GM19467 (cell line): ENCODE results near the gene FEZ2.
"Not testable (repeated sequence)": the region's sequence is repeated elsewhere in the genome, so short reads cannot be mapped to it uniquely, and the experiment has no call there.

Experiments used
- ATAC-seq: cut with Tn5 transposase; IDR thresholded peaks from one replicate; pipeline ENCODE4 v1.9.1; 2021; ENCODE audit warnings: mild to moderate bottlenecking, moderate library complexity; ENCODE audit not compliant: unreplicated experiment

FEZ2 gene

DNA sequence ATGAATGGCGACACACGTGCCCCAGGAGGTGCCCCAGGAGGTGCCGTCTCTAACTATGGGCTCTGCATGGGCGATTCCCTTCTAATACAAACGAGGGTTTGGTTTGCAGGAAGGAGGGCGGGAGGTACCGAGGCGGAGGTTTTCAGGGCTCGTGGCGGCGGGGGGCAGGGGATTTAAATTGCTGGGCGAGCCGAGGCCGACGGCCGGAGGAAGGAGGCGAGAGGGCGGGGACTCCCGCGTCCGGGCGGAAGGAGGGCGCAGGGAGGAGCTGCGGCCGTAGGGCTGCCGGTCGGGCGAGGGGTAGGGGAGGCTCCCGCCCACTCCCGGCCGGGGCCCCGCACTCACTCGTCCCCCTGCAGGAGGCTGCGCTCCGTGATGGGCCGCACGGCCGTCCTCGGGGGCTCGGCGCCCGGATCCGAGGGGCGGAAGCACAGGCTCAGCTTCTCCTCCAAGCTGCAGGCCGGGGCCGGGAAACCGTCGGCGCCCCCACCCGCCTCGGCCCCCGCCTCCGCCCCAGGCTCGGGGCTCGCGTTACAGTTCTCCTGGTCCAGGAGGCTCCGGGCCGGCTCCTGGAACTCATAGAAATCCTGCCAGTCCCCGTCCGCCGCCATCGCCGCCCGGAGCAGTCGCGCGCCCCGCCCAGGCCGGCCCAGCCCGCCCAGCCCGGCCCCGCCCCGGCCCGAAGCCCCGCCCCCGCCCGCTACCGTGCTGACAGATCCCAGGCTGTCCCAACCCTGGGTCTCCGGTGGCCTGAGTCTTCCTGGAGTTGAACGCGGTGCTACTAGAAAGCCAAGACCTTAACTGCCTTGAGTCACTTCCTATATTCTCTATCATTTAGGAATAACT, at the start of gene FEZ2:
FEZ2 (minus strand) TSS at position 637 of the 846 bp plus-strand sequence; CDS start at position 611, 26 bp downstream.
- ATAC-seq = peak; percentile 100

DNA sequence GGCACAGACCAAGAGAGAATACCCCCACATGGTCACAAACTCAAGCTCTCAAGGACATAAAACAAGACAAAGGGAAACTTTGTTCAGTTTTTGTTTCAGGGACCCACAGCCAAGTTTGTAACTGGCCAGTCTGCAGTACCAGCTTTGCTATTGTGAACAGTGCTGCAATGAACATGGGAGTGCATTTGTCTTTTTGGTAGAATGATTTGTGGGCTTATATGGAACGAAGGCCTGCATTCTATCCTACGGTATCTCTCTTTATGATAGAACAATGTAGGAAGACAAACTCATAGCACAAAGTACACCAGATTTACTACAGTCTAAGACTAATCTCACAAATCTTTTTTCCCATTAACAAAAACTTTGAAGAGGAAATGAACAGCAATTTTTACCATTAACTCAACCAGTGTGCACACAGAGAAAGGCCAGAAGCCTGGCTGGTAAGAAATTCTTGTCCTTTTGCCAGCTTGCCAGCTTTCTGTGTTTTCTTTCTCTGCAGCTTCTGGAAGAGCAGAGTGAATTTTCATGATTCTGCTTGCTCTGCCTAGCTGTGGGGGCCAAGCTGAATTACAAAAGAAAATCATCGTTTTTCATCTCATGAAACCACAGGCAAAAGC, 37.1 kb upstream of the FEZ2 start:
- ATAC-seq = no peak

GRCh38 chr2:36633470-36634092, 35.6 kb upstream of the FEZ2 start:
- no peak for ATAC-seq

DNA sequence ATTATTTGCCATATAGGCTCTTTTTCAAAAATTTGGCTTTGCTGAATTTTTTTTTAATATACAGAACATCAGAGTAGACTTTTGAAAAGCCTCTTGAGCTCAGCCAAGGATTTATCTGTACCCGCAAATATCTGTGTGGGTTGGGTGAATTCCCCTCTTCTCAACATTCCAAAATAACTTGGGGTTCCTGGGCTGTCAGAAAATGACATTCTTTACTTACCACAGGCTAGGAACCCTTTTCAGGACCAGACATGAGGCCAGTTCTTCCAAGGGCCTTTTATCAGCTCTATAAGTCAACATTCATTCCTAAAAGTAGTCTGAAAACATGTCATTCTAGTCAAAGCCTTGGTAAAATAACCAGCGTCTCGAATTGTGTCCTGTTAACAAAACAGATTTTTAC, 28.8 kb upstream of the FEZ2 start:
- ATAC-seq = no peak

DNA sequence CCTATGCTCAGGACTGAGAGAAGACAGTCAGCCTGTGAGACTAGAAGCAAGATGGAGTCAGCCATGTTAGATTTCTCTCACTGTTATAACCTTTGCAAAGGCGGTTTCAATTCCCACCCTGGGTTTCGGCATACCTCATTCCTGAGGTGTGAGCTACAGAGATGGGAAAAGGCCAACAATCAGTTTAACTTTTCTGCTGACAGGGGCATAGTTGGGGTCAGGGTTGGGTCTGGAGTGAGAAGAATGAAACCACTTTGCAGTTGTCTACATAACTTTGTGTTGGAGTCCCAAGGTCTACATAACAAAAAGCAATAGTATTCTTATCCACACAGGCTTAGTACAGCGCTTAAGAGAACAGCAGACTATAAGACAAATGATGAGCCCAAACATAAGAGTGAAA, 28.1 kb upstream of the FEZ2 start:
- no peak for ATAC-seq

DNA sequence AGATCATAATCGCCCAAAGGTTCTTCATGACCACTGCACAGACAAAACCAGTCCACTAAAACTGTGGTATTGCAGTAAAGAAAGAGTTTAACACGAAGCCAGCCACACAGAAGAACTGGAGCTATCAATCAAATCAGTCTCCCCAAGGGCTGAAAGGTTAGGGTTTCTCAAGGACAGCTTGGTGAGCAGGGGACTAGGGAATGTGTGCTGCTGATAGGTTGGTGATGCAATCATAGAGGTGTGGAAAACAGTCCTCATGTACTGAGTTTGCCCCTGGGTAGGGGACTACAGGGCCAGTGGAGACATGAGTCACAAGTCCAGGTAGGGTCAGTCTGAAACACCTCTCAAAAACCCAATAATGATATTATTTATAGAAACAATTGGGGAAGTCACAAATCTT, 27.3 kb upstream of the FEZ2 start:
- ATAC-seq = no peak

DNA sequence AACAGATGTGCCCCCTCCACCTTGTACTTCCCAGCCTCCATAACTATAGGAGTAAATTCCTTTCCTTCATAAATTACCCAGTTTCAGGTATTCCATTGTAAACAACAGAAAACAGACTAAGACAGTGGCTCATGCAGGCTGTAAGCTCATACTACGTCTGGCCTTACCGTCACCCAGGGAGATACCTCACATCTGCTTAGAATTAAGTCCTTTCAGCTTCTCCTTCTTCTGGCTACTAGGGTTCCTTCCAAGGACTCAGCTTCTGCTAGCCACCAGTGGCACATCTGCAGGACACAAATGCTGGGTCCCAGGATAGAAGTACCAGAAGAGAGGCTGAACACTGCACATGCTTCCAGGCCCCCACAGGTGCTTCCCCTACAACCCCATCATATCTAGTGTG, 22.4 kb upstream of the FEZ2 start:
- ATAC-seq = no peak

- ATAC-seq = peak; percentile 97
These were observed 20.4 kb upstream of the FEZ2 start for GRCh38 chr2:36618381-36618780.

GRCh38 chr2:36616947-36617346, 19.0 kb upstream of the FEZ2 start:
- ATAC-seq = no peak

GRCh38 chr2:36615222-36615621, 17.3 kb upstream of the FEZ2 start:
- no peak for ATAC-seq

DNA sequence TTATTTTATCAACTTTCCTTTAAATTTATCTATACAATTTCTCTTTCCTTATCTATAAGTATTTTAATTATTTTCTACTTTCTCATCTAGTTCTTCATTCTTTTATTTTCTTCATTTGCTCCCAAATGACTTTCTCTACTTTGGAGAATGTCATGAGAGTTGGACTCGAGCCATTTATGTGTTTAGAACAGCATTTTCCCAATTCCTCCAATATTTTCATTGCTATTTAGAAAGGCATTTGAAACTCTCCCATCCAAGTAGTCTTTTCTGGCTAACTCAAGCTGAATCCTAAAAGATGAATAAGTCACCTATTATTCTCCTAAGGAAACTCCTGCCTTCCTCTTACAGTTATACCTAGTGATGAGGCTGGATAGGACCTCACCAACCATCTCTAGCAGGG, 15.8 kb upstream of the FEZ2 start:
- ATAC-seq = no peak

DNA sequence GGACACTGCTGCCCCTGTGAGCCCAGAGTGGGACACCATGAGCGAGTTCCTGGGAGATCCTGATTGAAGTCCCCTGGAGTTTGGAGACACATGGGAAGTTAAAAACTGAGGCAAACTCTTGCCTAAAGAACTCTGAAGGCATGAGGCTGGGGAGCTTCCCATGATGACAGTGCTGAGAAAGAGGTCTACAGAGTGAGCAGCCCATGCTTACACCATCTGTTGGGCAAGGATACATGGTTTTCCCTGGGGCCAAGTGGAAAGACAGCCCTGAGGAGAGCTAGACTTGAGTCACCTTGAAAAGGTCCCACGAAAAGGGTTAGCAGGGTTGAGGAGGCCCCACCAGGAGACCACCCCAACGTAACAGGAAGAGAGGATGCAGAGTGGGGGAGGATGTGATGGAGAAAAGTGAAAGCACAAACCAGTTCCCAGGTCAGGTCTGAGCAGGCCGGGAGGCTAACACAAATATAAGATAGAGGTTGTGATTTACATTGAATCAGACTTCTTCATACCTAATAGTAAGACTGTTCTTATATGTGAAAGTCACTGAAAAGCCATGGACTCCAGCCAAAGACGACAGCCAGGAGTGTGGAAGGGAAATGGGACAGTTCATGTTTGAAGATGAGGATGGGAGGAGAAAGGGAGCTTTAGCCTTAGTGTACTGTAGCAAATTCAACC, 13.5 kb upstream of the FEZ2 start:
- ATAC-seq = no peak

- no peak for ATAC-seq
These were observed 11.5 kb upstream of the FEZ2 start for GRCh38 chr2:36609507-36609906.

DNA sequence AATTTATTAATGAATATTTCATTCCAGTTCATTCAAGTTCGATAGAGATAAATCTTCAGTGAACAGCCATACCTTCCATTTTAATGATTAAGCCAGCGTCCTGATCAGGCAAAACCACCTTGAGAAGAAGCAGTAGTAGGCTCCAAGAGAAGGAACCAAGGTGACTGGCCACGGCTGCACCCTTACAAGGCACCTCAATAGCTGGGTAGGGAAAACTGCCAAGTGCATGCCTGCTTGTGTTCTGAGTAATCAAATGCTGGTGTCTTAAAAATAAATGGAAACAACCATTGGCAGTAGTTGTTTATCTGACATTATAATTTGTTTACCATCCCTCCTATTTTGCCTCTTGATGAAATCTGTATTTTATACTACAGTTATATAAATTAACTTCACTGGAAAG, 10.0 kb upstream of the FEZ2 start:
- ATAC-seq = no peak

DNA sequence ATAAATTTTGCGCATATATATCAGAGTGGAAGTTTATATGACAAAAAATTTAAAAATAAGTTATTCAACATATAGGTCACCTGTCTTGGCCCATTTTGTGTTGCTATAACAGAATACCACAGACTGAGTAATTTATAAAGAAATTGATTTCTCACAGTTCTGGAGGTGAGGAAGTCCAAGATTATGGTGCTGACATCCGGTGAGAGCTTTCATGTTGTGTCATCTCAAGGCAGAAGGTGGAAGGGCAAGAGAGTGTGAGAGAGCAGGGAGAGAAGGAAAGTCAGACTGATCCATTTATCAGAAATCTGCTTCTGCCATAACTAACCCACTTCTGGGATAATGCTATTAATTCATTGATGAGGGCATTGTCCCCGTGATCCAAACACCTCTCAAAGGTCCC, 9.0 kb upstream of the FEZ2 start:
- no peak for ATAC-seq

DNA sequence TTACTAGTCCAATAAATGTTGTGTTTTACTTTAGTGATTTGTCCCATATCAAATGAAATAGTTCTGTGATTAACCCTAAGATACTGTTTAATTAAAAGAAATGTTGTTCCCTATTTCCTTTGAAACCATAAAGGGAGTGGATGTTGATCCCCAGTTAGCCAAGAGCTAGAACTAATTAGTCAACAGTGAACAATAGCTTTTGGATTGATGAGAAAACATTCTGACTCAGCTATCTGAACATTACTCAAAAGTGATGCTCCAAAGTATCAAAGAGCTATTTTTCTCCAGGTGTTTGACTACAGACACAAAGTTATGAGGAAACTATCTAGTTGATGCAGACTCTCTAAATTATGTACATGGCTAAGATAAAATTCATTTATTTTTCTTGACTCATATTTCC, 7.3 kb upstream of the FEZ2 start:
- no peak for ATAC-seq

GRCh38 chr2:36603629-36604028, 5.7 kb upstream of the FEZ2 start:
- ATAC-seq = not testable (repeated sequence)

GRCh38 chr2:36597003-36597531, 901 bp downstream of the FEZ2 start:
- no peak for ATAC-seq

GRCh38 chr2:36596397-36596796, 1.6 kb downstream of the FEZ2 start:
- ATAC-seq = no peak

GRCh38 chr2:36594849-36595248, 3.1 kb downstream of the FEZ2 start:
- ATAC-seq = no peak

DNA sequence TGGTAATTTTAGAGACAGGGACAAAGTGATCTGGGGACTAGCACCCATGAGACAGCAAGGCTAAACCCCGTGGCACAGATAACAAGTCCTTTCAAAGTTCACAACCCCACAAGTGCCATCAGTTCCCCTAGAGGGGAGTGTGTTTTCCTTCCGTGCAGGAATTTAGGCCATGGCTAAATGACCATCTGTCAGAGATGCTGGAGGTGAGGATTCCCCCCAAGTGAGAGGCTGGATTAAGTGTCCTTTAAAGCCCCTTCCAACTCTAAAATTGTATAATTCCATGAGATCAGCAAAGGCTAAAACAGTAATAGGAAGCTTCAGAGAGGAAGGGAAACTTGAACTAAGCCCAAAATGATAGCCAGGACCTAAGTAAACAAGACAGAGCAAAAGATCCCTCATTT, 8.7 kb downstream of the FEZ2 start:
- ATAC-seq = no peak
